Left ventricle myocardium superior (tissue), 1 donor: ENCODE measurements around the gene CUEDC1. TPM values are rescaled to one million over a fixed set of nuclear protein-coding genes. Genes with fewer than 3 reads are reported as not detected.
"Not testable (repeated sequence)": the region's sequence is repeated elsewhere in the genome, so short reads cannot be mapped to it uniquely, and the experiment has no call there.

Source experiments
- ATAC-seq: fragments of 200-7000 bp; cut with Tn5 transposase; one replicate; pipeline ENCODE4 v1.9.1; 2020; ENCODE audit warnings: mild to moderate bottlenecking, moderate library complexity
- DNase-seq: peaks from one replicate; pipeline ENCODE4 v3.0.0-alpha.2; 2020
- intact Hi-C: fragments of 100-400 bp; cut with micrococcal nuclease; formaldehyde crosslinking; loops from one replicate; pipeline ENCODE4 v1.11.0; 2022
- total RNA-seq: library from RNA; stranded (reverse); fragmentation: NEBNext Ultra II Directional; extraction: Animal tissue kit (Norgen Biotek cat#: 25700); gene quantifications from one replicate; pipeline ENCODE4 v1.2.1, GENCODE V29; 2021
- donor health status: DM: no; HTN: yes; CAD: no; lungs with severe emphysema.

The CUEDC1 gene
- total RNA-seq, 1 donor from 2014 or later: 55.0 TPM

GRCh38 chr17:57965521-57966160, 10.4 kb upstream of the CUEDC1 start:
- intact Hi-C loops: no loop called here
- DNase-seq (no peak), ATAC-seq (no peak)

DNA sequence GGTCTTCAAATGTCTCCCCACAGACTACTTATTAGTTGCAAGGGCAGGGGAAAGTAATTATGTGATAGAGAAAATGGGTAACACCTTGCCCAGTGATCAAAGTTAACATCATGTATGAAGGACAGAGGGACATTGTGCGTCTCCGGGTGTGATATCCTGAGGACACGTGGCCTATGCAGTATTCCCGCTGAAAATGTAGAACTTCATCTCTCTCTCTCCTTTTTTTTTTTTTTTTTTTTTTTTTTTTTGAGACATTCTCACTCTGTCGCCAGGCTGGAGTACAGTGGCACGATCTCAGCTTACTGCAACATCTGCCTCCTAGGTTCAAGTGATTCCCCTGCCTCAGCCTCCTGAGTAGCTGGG, 7.9 kb upstream of the CUEDC1 start:
- intact Hi-C loops: no loop called here
- no peak for DNase-seq
- ATAC-seq: no peak

GRCh38 chr17:57962279-57963148, 7.3 kb upstream of the CUEDC1 start:
- no peak for ATAC-seq

DNA sequence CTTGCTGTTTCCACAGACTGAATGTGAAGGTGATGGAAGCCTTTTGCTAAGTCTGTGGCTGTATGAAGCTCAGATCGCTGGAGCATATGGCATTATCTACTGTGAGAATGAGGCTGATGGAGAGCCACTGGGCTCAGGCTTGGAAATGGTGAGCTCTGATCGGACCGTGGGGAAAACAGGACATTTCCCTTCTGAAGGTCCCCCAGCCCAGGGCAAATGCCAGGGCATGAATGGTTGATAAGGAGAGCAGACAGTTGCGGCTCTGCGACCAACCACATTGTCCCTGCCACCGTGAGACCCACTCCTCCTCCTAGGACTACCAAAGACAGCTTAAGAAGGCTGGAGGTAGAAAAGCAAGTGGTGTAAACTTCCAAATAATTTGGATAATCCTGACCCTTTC, 4.7 kb upstream of the CUEDC1 start:
- ATAC-seq (no peak), DNase-seq (no peak)
- intact Hi-C loops: loop anchor here (10.0 kb wide), 1 partner anchor 65 kb away; no protein-coding TSS in a partner anchor

More at GRCh38 chr17:57962279-57963148, 7.3 kb upstream of the CUEDC1 start:
- DNase-seq: no peak
- intact Hi-C loops: no loop called here

GRCh38 chr17:57958391-57958790, 3.2 kb upstream of the CUEDC1 start:
- DNase-seq, ATAC-seq: not testable (repeated sequence)
- intact Hi-C loops: loop anchor here (10.0 kb wide), 1 partner anchor 64 kb away; no protein-coding TSS in a partner anchor

GRCh38 chr17:57957886-57958285, 2.7 kb upstream of the CUEDC1 start:
- DNase-seq (no peak), ATAC-seq (no peak)
- intact Hi-C loops: loop anchor here (10.0 kb wide), 1 partner anchor 63 kb away; no protein-coding TSS in a partner anchor

GRCh38 chr17:57957120-57957850, 2.1 kb upstream of the CUEDC1 start:
- intact Hi-C loops: loop anchor here (10.0 kb wide), 1 partner anchor 62 kb away; no protein-coding TSS in a partner anchor
- ATAC-seq: no peak
- DNase-seq: no peak

DNA sequence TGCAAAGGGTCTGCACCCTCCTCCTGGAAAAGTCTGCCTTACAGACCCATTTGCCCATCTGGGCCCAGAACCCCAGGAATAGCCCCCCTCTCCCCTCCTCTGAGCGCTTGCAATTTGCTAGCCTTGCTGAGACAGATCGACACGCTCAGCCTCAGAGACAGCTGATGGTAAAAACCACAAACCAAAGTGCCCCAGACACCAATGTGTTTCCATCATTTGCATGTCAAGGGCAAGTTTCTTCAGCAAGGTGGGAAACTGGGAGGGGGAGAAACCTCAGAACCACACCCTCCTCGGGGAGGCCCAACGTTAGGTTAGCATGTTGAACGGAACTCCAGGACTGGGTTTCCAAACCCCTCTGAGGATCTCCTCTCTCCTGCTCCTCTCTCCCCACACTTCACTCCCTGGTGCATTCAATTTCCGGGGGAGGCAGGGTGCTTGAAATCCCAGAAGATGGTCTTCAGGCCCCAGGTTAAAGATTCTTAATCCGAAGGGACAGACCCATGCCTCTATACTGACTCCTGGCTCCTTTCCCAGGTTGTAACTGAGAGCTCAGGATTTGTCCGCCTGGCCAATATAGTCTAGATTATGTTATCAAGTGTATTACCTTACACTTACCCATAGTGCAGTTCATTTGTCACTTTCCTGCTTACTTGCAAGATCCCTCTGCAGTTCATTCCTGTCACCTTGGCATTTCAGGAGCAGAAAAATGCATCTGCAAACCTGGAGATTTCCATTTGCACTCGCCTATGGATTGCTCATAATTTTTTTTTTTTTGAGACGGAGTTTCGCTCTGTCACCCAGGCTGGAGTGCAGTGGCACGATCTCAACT, 1.3 kb upstream of the CUEDC1 start:
- intact Hi-C loops: loop anchor here (10.0 kb wide), 1 partner anchor 62 kb away; no protein-coding TSS in a partner anchor
- ATAC-seq (no peak), DNase-seq (no peak)

DNA sequence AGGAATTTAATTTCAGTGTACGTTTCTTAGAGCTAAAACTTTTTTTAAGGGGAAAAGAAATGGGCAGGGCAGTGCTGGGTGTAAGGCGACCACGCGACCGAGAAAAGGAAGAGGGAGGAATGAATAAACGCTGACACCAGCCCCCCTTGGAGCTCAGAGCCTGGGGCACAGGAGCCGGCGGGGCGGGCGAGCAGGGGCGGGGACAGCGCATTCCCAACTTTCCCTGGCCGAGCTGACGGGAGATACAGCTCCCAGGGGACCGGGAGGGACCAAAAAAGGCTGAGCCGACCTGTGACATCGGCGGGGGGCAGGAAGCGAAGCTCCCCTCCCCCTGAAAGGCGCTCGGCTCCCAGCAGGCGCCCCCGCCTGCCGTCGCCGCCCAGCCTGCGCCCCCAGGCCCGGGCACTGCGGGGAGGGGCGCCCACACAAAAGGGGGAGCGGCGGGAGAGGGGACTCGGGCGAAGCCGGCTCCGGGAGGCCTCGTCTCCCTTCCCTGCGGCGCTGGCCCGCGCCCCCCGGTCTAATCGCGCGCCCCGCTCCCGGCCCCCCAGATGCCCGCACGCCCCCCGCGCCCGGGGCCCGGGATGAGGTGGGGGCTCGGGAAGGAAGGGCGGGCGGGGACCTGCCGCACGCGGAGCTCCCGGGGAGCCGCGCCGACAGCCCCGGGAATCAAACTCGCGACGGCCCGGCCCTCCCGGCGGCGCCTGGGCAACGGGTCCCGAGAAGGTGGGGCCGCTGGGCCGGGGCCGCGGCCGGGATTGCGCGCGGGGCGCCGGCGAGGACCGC, 622 bp downstream of the CUEDC1 start:
- intact Hi-C loops: loop anchor here (10.0 kb wide), 1 partner anchor 60 kb away; no protein-coding TSS in a partner anchor
- DNase-seq (peak; percentile 92), ATAC-seq (peak; percentile 82)

DNA sequence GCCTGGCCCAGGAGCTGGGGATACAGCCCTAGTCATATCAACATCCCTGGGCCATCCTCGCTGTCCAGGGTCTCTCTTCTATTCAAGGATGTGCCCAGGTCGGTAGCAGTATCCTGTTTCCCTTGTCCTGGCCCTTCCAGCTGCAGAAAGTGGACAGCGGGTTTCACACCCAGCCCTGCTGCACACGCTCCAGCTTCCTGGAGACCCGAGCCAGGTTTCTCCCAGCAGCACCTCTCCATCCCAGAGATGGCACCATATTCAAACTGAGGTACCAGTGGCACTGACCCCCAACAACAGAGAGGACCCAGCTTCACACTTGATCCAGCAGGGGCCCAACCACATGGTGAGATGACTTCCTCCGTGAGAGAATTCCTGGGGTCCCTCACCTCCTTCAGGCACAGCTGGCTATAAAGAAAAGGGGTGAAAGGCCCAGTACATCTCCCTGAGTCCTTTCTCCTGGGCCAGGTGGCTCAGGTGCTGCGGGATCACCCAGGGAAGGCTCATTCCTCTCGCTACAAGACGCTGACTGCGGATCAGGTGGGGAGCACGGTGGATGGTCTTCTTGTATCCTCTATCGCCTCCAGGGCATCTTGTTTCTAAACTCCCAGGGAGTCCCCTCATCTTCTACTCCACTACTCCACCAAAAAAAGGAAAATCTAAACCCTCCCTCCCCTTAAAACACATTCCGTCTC, 1.4 kb downstream of the CUEDC1 start:
- no peak for DNase-seq
- ATAC-seq: no peak
- intact Hi-C loops: loop anchor here (10.0 kb wide), 1 partner anchor 59 kb away; no protein-coding TSS in a partner anchor

DNA sequence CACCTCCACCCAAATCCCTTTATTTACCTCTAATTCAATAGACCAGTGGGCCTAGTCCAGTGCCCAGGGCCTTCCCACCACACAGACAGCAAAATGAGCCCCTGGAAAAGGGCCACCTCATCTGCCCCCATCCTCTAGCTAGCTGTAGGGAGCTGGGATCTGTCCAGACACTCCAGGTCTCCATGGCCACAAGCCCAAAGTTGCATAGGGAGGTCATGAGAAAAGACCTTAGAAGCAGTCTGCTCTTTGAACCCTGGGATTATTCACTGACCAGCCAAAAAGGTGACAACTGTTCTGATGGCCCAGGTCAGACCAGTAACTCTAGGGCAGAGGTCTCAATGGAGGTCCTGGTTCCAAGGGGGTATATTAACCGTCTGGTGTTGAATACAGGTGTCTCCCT, 2.0 kb downstream of the CUEDC1 start:
- intact Hi-C loops: loop anchor here (10.0 kb wide), 1 partner anchor 58 kb away; no protein-coding TSS in a partner anchor
- DNase-seq: no peak

GRCh38 chr17:57949649-57950048, 5.6 kb downstream of the CUEDC1 start:
- intact Hi-C loops: loop anchor here (10.0 kb wide), 1 partner anchor 55 kb away; no protein-coding TSS in a partner anchor
- DNase-seq (peak; percentile 55), ATAC-seq (peak; percentile 5)

More for the DNA sequence above, 2.0 kb downstream of the CUEDC1 start:
- no peak for ATAC-seq

DNA sequence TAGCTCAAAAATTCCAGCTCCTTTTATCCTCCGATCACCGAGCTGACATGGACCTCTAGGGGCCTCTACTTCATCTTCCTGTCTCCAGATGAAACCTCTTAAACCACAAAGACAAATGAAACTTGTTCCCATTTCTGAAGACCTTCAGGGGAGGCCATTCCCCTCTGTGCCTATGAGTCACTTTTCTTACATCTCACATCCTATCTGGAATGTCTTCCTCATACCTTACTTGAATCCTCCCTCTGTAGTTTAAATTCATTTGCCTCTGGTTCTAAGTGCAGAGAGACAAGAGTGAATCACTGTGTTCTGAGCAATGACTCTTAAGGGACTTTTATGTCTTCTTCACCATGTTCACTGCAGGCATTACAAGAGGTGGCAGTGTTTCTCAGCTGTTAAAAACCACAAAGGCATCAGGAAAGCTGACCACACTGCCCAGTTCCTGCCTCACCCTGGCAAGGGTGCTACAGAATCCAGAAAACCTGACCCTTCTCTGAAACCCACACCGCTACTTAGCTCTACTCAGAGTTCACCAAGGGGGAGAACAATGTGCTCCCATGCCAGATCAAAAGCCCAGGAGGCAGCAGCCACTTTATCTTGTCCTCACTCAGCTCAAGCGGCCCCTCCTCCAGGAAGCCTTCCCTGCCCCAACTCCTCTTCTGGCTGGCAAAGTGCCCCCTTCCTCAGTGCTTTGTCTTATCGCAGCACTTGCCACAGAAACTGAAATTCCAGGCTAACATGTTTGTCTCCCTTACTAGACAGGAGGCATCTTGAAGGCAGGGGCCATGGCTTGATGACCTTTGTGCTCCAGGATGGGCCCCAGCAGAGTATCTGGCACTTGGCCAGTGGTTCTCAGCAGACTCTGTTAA, 6.4 kb downstream of the CUEDC1 start:
- DNase-seq (peak; percentile 47), ATAC-seq (peak; percentile 25)
- intact Hi-C loops: no loop called here

- DNase-seq (no peak), ATAC-seq (no peak)
- intact Hi-C loops: no loop called here
Measured at GRCh38 chr17:57948169-57948554, 7.0 kb downstream of the CUEDC1 start.

DNA sequence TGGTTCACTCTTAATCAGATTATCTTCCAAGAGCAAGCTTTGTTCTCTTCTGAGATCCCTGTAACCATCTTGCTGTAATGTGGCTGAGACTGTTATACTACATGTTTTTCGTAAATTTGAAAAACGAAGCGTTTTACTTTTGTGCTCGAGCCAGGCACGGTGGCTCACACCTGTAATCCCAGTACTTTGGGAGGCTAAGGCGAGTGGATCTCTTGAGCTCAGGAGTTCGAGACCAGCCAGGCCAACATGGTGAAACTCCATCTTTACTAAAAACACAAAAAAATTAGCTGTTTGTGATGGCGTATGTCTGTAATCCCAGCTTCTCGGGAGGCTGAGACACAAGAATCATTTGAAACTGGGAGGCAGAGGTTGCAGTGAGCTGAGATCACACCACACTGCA, 7.8 kb downstream of the CUEDC1 start:
- intact Hi-C loops: no loop called here
- no peak for DNase-seq
- no peak for ATAC-seq

GRCh38 chr17:57946798-57947358, 8.3 kb downstream of the CUEDC1 start:
- ATAC-seq (peak; percentile 74), DNase-seq (peak; percentile 47)
- intact Hi-C loops: no loop called here
